Activated CD8-positive, alpha-beta memory T cell treated with anti-CD3 and anti-CD28 coated beads, Interleukin-2, amount 50 U/mL, for 4 hours (primary cell): ENCODE measurements around the gene LRCH2.
"Not testable (repeated sequence)": the region's sequence is repeated elsewhere in the genome, so short reads cannot be mapped to it uniquely, and the experiment has no call there.

Source experiments
- DNase-seq: peaks from one replicate; pipeline ENCODE4 v3.0.0-alpha.2; 2020

LRCH2 gene

DNA sequence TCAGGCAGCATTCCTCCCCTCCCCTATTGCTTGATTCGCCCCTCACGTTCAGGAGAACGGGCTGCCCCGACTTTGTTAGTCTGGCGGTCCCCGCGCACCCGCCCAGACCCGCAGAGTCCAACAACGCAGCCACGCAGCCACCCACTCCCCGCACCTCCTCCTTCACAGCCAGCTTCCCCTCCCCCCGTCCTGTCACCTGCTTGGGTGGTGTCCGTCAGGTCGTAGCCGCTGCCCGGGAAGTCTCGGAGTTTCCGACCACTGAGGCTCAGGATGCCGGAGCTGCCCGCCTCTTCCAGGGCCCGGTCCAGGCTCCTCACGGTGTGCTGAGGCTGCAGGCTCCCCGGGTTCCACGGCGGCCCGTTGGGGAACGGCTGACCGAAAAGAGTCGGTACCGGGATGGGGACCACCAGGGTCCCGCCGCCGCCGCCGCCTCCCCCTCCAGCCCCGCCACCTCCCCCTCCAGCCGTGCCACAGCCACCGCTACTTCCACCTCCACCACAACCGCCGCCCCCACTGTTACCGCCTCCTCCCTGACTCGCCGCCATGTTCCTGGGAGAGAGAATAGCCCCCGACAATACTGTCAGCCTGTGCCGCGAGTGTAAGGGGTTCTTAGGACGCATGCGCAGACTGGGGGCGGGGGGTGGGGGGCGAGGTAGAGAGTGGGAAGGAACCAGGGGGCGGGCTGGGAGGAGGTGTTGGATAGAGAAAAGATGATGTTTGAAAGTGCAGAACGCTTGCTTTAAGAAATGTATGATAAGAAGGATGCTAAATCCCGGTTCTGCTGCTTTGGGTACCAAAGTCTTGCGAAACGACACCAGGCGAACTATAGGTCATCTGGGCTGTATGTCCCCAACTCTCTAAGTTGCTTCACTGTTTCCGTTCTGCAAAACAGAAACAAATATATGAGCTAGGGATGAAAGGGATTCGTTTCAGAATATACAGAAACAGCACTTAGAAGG, at the start of gene LRCH2:
Gene LRCH2 (minus strand): TSS at position 600 of the 959 bp plus-strand sequence. CDS start 55 bp downstream, at position 545.
- no peak for DNase-seq

DNA sequence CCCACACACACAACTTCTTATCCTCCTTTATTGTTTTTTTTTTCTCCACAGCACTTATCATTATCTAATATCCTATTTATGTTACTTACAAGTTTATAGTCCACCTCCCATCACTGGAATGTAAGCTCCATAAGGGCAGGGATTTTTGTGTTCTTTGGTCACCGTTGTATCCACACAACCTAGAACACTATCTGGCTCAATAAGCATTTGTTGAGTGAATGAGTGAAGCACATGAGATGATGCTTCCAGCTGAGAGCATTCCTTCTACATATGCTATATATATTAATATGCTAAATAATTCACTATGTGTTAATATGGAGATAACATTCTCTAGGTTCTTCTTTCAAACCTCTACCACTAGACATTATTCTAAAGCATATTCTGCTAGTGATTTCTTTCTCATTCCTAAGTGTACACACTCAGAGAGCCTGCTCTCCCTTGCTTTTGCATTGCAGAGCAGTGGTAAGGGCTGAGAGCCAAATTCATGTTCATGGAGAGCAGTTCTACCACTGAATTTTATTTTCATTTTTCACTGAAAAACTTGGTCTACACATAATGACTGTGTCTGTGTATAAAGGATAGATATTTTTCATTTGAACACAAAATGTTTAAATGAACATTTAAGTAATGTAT, 35.3 kb upstream of the LRCH2 start:
- no peak for DNase-seq

- DNase-seq: no peak
Observed at GRCh38 chrX:115268421-115268820, 34.5 kb upstream of the LRCH2 start.

- DNase-seq: no peak
Observed at GRCh38 chrX:115266300-115266699, 32.4 kb upstream of the LRCH2 start.

GRCh38 chrX:115264009-115264408, 30.1 kb upstream of the LRCH2 start:
- DNase-seq: no peak

GRCh38 chrX:115261148-115261547, 27.3 kb upstream of the LRCH2 start:
- no peak for DNase-seq

DNA sequence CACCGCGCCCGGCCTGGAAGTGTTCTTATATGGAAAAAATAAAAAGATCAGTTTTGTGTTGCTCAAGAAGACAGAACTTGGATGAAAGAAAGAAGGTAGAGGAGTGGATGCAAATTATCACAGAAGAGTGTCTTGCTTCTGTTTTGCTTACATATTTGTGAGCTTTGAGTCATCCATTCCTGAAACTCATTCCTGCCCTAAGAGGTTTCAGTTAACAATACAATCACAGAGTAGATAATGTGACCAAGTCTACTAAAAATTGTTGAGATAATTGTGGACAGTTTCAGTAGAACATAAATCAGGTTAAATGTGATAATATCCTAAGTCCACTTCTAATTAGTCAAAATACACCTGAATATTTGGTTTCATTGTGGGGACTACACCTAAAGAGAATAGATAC, 26.4 kb upstream of the LRCH2 start:
- DNase-seq: no peak

- DNase-seq: no peak
Observed at GRCh38 chrX:115259238-115259875, 25.5 kb upstream of the LRCH2 start.

DNA sequence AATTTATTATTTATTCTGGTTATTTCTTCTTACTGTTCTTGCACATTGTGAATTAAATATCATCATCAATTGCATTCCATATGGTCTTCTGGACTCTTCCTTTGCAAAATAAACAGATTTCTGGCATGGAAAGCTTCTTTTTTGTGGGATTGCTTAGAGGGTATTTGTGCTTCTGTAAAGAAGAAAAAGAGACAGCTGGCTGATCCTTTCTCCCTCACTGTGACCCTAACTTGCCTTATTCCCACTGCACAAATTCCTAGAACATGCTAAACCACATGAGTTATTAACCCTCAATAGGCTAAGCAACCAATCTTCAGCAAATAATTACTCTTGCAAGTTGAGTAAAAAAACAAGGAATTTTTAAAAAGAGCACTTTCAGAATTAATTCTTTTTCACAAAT, 23.8 kb upstream of the LRCH2 start:
- DNase-seq: no peak

- no peak for DNase-seq
Observed at GRCh38 chrX:115255003-115255402, 21.1 kb upstream of the LRCH2 start.

- no peak for DNase-seq
Observed at GRCh38 chrX:115251458-115252233, 17.8 kb upstream of the LRCH2 start.

- DNase-seq: no peak
Observed at GRCh38 chrX:115237056-115237455, 3.2 kb upstream of the LRCH2 start.

GRCh38 chrX:115236560-115236959, 2.7 kb upstream of the LRCH2 start:
- no peak for DNase-seq

- no peak for DNase-seq
Observed at GRCh38 chrX:115234461-115234860, 565 bp upstream of the LRCH2 start.

DNA sequence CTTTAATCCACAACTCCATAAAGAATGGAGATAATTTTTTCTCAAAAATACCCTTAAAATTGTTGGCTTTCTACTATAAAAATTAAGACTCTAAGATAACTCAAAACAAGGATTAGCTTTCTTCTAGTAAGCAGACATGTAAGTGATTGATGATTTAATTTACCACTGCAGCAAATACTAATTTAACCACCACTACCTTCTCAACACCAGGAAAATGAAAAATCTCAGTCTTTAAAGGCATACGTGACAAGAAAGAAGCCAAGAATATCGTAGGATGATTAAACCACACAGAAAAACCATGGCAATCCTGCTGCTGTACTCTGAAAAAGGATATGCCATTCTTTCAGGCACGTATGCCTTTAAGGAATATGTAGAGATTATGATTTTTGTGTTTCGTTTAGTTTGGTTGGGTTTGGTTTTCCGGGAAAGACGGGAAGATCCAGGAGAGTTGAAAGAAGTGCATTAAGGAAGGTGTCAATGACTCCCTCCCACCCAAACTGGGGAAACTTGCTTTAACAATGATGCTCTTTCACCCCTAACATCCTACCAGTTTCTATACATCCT, 881 bp downstream of the LRCH2 start:
- no peak for DNase-seq

DNA sequence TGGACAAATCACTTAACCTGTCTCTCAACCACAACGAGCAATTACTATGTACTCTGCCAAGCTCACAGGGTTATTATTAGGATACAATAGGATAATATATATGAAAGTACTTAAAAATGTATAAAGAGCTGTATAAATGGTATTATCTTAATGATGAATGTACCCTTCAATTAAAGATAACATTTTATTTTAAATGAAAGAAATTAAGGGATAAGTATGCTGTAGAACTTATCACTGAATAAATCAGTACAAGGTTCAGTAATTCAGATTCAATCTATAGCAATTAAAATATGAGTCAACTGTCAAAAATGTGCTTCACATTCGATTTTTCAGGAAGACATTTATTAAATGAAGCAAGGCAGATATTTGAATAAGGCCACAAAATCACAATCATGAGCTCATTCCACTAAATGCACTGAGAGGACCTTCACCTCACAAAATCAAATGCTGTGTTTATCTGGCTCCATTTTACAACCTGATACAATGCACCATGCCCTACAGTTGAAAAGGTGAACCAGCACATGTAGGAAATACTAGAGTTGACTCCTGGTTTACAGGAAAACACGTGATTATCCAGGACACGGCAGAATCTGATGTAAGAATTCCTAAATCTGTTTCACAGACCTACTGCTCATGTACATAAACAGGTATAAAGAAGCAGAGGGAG, 4.4 kb downstream of the LRCH2 start:
- no peak for DNase-seq

DNA sequence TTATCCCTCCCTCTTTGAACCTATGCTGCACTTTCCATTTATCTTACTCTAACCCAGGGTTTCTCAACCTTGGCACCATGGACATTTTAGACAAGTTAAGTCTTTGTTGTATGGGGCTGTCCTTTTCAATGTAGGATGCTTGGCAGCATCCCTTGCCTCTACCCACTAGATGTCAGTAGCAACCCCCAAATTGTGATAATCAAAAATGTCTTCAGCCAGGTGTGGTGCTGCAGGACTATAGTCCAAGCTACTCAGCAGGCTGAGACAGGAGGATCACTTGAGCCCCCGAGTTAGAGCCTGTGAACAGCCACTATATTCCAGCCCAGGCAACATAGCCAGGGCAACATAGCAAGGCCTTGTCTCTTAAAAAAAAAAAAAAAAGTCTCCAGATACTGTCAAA, 7.0 kb downstream of the LRCH2 start:
- DNase-seq: no peak

DNA sequence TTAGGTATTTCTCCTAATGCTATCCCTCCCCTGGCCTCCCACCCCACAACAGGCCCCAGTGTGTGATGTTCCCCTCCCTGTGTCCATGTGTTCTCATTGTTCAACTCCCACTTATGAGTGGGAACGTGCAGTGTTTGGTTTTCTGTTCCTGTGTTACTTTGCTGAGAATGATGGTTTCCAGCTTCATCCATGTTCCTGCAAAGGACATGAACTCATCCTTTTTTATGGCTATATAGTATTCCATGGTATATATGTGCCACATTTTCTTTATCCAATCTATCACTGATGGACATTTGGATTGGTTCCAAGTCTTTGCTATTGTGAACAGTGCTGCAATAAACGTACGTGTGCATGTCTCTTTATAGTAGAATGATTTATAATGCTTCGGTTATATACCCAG, 16.6 kb downstream of the LRCH2 start:
- not testable (repeated sequence) for DNase-seq

GRCh38 chrX:115214605-115215004, 19.3 kb downstream of the LRCH2 start:
- DNase-seq: no peak

GRCh38 chrX:115214151-115214550, 19.7 kb downstream of the LRCH2 start:
- DNase-seq: no peak

GRCh38 chrX:115209547-115209946, 24.3 kb downstream of the LRCH2 start:
- DNase-seq: not testable (repeated sequence)

GRCh38 chrX:115204040-115204439, 29.9 kb downstream of the LRCH2 start:
- no peak for DNase-seq
